GM21576 (cell line): ENCODE data around the gene ELOVL2.
"Not testable (repeated sequence)": the region's sequence is repeated elsewhere in the genome, so short reads cannot be mapped to it uniquely, and the experiment has no call there.

ENCODE experiments used
- ATAC-seq: cut with Tn5 transposase; IDR thresholded peaks from one replicate; pipeline ENCODE4 v1.9.1; 2021; ENCODE audit warnings: mild to moderate bottlenecking, moderate library complexity; ENCODE audit not compliant: unreplicated experiment

Gene ELOVL2, protein sequence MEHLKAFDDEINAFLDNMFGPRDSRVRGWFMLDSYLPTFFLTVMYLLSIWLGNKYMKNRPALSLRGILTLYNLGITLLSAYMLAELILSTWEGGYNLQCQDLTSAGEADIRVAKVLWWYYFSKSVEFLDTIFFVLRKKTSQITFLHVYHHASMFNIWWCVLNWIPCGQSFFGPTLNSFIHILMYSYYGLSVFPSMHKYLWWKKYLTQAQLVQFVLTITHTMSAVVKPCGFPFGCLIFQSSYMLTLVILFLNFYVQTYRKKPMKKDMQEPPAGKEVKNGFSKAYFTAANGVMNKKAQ

DNA sequence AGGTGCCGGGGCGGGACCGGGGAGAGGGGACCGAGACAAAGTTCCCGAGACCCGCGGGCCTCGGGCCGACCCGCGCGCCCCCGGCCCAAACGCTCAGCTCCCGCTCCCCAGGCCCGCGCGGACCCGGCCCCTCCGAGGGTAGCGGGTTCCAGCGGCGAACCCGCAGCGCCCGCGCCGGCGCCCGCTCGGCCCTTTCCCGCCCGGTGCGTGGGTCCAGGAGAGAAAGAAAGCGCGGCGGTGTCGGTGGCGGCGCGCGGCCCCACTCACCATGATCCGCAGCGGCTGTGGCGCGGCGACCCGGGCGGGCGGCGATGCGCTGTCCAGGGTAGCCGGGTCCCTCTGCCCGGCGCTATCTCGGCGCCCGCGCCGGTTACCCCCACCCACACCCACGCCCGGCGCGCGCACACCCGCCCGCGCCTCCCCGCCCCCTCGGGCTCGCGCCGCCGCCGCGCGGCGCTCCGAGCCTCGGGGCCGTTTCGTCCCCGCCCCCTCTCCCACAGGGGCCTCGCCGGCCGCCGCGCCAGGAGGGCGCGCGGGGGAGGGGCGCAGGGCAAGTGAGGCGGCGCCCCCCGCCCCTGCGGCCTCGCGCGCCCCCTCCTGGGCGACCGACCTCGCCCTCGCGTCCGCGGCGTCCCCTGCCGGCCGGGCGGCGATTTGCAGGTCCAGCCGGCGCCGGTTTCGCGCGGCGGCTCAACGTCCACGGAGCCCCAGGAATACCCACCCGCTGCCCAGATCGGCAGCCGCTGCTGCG is at the start of gene ELOVL2:
Gene ELOVL2, minus strand, starts transcription at position 345 of the 751 bp plus-strand sequence. Its CDS starts 75 bp downstream, at position 270.
- peak; percentile 61 for ATAC-seq

GRCh38 chr6:11093376-11093625 is 49.2 kb upstream of the ELOVL2 start:
- peak; percentile 19 for ATAC-seq

DNA sequence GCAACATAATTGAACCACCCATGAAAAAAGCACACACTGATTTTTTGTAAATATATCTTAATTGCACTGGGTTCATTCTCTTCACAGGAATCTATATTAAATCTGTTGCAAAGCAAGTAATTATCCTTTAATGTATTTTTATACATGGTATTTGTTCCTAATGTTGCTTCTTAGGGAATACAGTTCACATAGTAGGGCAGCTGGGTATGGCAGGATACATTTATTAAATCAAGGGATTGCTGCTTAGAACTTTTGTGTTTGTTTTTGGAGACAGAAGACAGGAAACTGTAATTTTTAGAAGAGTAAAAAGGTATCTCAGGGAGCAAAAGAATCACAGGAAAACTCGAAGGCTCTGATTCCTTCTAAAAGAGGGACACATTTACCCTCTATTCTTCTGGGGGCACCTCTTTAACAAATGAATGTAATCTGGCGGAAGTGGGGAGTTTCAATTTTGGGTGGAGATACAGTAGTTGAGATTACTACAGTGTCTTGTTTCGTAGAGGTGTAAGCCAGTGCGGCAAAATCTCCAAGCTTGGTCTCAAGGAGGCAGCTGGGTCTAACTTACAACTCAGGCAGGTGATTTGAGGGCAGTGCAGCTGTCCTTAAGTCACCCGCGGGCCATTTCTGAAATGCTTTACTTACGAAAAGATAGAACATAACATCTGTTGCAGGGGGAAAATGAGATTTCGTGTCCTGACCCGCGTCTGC is 48.7 kb upstream of the ELOVL2 start:
- peak; percentile 37 for ATAC-seq

DNA sequence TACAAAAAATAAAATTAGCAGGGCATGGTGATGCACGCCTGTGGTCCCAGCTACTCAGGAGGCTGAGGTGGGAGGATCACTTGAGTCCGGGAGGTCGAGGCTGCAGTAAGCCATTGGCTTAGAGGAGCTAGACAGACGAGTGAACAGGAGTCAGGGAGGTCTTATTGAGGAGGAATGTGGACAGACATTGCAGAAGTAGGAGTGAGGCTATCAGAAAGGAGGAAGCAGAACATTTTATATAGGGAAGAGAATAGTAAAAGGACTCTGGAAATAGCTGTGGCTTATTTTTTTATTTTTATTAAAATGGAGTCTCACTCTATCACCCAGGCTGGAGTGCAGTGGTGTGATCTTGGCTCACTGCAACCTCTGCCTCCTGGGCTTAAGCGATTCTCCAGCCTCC is 47.0 kb upstream of the ELOVL2 start:
- not testable (repeated sequence) for ATAC-seq

DNA sequence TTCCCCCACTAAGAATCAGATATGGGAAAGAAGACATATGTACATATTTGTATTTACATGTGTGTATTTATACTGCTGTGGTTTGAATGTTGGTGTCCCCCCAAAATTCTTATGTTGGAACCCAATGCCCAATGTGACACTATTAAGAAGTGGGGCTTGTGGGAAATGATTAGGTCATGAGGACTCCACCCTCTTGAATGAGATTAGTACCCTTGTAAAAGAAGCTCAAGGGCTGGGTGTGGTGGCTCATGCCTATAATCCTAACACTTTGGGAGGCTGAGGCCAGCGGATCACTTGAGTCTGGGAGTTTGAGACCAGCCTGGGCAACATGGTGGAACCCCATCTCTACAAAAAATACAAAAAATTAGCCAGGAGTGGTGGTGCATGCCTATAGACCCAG is 45.6 kb upstream of the ELOVL2 start:
- ATAC-seq: no peak

- ATAC-seq: not testable (repeated sequence)
These were observed 43.2 kb upstream of the ELOVL2 start for GRCh38 chr6:11087141-11087812.

DNA sequence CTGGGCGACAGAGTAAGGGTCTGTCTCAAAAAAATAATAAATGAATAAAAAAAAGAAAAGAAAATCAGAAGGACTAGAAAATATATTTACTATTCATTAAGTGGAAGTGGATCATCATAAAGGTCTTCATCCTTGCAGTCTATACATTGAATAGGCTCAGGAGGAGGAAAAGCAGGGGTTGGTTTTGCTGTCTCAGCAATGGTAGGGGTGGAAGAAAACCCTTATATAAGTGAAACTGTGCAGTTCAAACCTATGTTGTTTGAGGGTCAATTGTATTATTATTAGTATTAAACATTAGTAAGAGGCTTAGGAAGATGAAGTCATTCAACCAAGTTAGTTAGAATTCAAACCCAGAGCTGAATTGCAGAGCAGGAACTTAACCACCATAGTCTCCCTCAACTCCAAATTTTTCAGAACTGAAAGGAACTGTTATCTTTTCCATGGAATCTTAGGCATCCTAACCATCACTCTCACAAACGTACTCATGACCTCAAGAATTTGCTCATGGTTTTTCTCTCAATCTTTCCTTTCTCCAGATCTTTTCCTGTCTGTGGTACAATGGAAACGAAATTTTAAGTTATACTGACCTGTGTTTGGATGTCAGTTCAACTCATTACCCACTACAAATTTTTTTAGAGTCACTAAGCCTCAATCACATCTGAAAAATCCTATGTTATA is 41.8 kb upstream of the ELOVL2 start:
- no peak for ATAC-seq

DNA sequence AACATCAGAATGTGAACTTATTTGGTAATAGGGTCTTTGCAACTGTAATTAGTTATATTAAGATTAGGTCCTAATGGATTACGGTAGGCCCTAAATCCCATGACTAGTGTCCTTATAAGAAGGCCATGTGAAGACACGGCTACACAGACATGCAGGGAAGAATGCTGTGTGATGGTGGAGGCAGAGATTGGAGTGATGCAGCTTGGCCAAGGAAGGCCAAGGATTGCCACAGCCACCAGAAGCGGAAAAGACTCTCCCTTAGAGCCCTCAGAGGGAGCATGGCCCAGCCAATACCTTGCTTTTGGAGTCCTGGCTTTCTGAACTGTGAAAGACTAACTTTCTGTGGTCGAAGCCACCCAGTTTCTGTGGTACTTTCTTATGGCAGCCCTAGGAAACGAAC is 39.9 kb upstream of the ELOVL2 start:
- ATAC-seq: no peak

DNA sequence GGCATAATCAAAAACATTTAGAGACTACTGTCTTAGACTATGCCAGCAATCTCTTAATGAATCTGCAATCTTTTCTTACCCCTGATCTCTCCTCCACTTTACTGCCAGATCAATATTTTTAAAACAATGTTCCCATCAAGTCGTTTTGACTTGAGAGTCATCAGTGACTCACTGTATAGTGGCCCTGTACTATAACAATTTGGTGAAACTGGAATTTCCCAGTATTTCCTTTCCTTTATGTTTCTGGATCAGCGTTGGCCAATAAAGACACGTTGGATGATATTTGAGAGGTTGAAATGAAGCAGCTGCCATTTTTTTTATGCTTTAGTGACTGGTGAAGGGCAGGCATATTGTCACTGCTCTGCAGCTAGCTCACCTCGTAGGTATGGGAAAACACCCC is 39.4 kb upstream of the ELOVL2 start:
- ATAC-seq: no peak

DNA sequence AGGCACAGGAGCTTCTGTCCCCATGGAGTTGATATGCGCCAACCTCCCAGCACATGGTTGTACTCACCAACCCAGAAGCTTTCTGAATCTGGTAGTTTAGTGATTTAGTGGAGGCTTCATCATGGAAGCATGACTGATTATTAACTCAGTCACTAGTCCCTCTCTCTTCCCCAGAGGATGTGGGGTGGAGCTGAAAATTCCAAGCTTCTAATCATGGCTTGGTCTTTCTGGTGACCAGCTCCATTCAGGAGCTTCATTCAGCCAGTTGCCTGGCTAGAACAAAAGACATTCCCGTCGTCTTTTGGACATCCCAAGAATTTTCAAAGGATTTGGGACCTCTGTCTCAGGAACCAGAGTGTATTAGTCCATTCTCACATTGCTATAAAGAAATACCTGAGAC is 36.2 kb upstream of the ELOVL2 start:
- no peak for ATAC-seq

GRCh38 chr6:11078266-11078665 is 34.2 kb upstream of the ELOVL2 start:
- no peak for ATAC-seq

GRCh38 chr6:11076540-11076939 is 32.4 kb upstream of the ELOVL2 start:
- no peak for ATAC-seq

DNA sequence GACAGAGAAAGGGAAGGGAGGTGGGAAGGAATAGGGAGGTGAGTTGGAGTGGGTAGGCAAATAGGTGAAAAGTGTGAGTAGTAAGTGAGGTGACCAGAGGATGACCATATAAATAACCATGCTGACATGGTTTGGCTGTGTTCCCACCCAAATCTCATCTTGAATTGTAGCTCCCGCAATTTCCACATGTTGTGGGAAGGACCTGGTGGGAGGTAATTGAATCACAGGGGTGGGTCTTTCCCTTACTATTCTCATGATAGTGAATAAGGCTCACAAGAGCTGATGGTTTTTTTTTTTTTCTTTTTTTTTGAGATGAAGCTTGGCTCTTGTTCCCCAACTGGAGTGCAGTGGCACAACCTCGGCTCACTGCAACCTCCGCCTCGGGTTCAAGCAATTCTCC is 28.0 kb upstream of the ELOVL2 start:
- no peak for ATAC-seq

DNA sequence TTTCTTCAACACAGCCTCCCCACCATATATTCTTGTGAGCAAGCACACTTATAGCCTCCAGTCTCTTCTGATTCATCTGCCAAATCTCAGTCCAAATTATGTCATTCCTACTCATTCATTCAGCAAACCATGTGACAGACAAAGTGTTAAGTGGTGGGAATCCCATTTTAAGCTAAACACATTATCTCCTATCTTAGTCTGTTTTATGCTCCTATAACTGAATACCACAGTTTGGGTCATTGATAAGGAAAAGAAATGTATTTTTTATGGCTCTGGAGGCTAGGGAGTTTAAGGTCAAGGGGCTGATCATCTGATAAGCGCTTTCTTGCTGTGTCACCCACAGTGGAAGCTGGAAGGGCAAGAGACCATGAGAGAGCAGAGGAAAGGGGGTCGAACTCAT is 25.7 kb upstream of the ELOVL2 start:
- no peak for ATAC-seq

DNA sequence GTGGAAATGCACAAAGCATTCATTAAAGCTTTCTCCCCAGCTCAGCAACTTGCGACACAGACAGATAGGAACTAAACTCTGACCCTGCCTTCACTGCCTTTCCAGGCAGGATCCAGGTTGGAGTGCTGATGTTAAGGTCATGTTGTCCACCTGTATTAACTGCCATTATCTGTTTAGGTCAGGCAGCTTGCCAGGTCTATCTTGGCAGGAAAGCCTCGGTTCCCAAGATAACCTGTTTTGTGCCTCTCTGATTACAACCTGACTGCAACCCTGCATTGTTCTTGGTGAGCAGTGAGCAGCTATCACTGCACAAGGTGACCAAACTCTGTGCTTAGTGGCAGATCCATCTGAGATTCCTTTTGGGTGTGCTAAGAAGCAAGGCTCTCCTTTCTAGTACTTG is 23.2 kb upstream of the ELOVL2 start:
- no peak for ATAC-seq

DNA sequence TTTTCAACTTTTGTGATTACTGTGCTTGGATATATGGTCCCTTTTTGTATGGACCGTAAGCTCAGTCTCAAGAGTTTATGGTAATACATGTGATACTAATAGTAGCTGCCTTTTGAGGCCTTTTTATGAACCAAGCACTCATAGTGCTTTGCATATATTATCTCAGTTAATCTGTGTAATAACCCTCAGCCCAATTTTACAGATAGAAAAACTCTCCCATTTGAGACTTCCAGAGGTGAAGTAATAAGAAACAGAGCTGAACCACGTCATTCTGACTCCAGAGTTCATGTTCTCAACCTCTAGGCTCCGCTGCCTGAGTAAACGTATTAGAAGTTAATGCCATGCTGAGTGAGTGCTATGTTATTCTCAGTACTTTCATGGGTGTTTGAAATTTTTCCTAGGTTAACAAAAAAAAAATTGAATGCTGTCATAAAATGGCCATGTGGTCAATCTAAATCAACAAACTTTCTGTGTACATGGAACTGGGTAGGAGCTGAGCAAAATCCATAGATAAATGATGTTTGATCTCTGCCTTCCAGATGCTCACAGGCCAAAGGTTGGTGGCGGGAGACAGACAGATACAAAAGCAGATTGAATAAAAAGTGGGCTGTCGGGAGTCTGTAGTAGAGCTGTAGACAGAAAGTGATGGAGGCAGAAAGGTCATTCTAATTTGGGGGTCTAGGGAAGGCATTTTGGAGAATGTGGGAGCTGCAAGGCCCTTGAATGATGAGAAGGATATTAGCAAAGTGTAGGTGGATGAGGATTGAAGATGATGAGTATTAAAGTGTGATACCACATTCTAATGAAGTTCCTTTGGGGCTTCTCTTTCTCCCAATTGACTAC is 22.6 kb upstream of the ELOVL2 start:
- no peak for ATAC-seq

- ATAC-seq: no peak
These were observed 21.5 kb upstream of the ELOVL2 start for GRCh38 chr6:11065436-11066202.

DNA sequence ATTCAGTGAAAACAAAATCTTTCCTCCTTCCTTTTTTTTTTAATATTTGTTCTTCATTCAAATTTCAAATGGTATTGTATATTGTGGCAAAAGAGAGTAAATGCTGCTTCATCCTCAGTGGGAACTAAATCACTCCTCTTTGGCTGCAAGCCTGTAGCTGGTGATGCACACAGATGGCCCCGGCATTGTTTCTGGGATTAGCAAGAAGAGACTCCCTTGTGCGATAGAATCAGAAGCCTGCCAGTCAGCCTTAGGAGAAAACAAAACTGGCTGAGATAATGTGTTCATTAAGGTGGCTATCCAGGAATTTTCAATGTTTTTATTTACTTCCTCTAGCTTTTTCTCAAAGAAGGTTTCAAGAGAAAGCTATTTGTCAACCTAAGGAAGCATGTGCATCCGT is 20.7 kb upstream of the ELOVL2 start:
- no peak for ATAC-seq

GRCh38 chr6:11062715-11063114 is 18.6 kb upstream of the ELOVL2 start:
- ATAC-seq: no peak
